Stimulated activated CD4-positive, alpha-beta T cell treated with anti-CD3 and anti-CD28 coated beads, Interleukin-1b, Interleukin-23, amount 100 ng/mL, for 48 hours (primary cell): ENCODE measurements around the gene COTL1.
"Not testable (repeated sequence)": the region's sequence is repeated elsewhere in the genome, so short reads cannot be mapped to it uniquely, and the experiment has no call there.

Experiments used
- DNase-seq: peaks from one replicate; pipeline ENCODE4 v3.0.0-alpha.2; 2020

Gene COTL1

GRCh38 chr16:84566545-84567257, 51.2 kb downstream of the COTL1 start:
- DNase-seq: no peak

GRCh38 chr16:84565669-84566495, 52.0 kb downstream of the COTL1 start:
- no peak for DNase-seq

- DNase-seq: no peak
Observed at GRCh38 chr16:84563786-84564420, 54.0 kb downstream of the COTL1 start.

DNA sequence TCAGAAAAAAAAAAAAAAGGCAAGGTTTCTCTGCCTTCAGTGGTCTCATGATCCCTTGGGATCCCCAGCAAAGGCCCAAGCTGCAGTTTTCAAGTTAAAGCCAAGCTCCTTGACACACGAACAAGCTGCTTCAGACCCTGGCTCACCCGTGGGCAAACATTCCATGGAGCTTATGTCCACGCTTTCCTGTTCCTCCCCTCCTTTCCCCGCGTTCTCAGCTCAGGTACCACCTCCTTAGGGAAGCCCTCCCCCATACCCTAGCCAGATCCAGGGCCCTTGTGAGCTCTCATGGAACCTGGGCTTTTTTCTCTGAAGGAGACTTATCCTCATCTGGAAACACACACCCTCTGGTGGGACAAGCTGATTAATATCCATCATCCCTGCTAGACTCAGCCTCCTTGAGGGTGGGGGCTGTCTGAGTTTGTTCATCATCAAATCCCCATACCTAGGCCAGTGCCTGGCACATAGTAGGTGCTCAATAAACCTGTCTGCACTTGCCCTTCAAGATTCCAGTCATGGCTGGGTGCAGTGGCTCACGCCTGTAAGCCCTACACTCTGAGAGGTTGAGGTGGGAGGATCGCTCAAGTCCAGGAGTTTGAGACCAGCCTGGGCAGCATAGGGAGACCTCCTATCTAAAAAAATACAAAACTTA, 54.7 kb downstream of the COTL1 start:
- DNase-seq: no peak

- no peak for DNase-seq
Observed at GRCh38 chr16:84562174-84562815, 55.6 kb downstream of the COTL1 start.

- DNase-seq: no peak
Observed at GRCh38 chr16:84561291-84561690, 56.6 kb downstream of the COTL1 start.

DNA sequence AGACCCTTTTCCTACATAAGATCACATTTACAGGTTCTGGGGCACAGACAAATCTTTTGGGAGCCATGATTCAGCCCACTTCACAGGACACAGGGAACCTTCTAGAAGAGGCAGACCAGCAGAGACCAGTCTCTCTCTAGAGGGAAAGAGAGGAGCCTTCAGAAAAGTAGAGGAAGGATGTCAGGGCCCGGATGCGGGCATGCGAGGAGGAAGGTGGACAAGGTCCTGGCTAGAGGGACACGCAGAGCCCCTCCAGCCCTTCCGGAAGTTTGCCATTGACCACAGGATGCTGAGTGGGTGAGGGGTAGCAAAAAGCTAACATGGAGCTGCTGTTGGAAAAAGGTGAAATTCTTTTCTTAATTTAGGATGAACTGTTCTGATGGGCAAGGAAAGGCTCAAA, 57.6 kb downstream of the COTL1 start:
- no peak for DNase-seq

DNA sequence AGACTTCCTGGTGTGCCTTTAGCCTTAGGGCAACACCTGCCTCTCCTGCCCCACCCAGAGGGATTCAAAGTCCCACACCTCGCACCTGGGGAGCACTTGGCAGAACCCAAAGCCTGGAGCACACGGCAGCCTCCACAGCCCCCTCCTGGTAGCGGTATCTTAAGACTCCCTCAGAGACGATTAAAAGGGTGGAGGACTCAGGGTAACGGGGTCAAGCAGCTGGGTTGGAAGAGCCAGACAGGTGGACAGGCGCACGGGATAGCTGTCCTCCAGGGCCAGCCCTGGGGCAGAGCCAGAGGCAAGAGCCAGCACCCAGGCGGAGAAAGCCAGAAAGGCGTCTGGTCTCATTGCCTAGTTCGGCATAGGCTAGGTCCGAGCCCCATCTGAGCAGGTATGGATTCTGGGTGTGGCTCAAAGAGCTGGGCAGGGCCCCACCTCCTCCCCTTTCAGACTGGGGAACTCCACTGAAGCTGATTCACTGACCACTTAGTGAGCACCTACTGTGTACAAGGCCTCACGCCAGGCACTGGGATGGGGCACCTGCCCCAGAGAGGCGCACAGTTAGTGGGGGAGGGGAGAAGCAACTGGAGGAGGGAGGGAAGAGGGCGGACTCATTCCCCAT, 58.5 kb downstream of the COTL1 start:
- DNase-seq: no peak

GRCh38 chr16:84558850-84559249, 59.0 kb downstream of the COTL1 start:
- not testable (repeated sequence) for DNase-seq

GRCh38 chr16:84557504-84557903, 60.4 kb downstream of the COTL1 start:
- DNase-seq: no peak

- no peak for DNase-seq
Observed at GRCh38 chr16:84557059-84557458, 60.8 kb downstream of the COTL1 start.

GRCh38 chr16:84555418-84556196, 62.3 kb downstream of the COTL1 start:
- DNase-seq: no peak

DNA sequence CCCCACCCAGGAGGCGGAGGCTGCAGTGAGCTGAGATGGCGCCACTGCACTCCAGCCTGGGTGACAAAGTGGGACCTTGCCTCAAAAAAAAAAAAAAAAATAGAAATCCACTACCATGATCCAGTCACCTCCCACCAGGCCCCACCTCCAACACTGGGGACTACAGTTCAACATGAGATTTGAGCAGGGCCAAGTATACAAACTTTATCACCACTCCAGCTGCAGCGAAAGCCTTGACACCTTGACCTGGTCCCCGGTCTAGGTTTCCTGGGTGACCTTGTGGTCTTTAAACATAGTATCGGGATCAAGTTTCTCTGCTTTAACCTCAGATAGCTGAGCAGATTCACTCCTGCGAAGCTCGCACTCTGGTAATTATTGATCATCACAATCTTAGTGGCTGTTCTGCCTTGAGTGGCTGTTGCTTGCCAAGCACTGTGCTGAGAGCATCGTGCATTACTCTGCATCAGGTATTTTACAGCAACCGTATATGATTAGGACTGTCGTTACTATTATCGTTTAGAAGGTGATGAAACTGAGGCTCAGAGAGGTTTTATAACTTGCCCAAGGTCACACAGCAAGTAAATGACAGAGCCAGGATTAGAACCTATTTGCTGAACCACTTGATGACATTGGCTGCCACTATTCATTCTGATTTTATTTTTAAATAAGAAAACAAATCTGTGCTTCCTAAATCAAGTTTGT, 63.1 kb downstream of the COTL1 start:
- DNase-seq: no peak

DNA sequence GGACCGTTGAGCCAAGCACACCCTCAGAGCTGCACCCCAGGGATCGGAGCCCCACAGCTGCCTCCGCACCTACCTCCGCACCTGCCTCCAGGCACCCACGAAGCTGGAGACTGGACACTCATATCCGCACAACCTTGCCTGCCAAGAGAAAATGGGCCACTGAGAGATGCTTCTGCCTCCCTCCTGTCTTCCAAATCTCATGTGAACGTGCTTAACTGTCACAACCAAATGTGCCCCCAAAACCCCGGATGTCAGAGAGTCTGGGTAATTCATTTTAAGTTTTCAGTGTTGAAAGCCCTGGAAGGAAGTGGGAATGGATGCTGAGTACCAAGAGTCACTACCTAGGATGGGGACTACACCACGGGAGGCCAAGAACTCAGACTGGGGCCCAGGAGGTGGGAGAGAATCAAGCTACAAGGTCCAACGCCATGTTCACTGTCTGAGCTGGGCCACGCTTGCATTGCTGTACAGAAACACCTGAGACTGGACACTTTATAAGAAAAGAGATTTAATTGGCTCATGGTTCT, 63.9 kb downstream of the COTL1 start:
- DNase-seq: peak; percentile 59

GRCh38 chr16:84552135-84552534, 65.7 kb downstream of the COTL1 start:
- no peak for DNase-seq

DNA sequence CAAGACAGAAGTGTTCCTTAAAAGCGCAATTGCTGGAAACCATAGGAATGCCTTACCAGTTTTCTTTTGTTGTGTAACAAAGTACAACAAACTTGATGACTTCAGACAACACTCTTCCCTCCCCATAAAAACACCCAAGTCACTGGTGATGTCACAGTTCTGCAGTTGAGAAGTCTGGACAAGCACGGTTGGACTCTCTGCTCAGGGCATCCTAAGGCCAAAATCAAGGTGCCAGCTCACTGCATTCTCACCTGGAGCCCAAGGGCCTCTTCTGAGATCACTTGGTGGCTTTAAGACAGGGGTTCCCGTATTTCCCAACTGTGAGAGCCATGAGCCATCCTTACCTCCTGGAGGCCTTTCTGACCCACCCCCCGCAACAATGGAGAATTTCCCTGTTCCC, 67.8 kb downstream of the COTL1 start:
- no peak for DNase-seq

DNA sequence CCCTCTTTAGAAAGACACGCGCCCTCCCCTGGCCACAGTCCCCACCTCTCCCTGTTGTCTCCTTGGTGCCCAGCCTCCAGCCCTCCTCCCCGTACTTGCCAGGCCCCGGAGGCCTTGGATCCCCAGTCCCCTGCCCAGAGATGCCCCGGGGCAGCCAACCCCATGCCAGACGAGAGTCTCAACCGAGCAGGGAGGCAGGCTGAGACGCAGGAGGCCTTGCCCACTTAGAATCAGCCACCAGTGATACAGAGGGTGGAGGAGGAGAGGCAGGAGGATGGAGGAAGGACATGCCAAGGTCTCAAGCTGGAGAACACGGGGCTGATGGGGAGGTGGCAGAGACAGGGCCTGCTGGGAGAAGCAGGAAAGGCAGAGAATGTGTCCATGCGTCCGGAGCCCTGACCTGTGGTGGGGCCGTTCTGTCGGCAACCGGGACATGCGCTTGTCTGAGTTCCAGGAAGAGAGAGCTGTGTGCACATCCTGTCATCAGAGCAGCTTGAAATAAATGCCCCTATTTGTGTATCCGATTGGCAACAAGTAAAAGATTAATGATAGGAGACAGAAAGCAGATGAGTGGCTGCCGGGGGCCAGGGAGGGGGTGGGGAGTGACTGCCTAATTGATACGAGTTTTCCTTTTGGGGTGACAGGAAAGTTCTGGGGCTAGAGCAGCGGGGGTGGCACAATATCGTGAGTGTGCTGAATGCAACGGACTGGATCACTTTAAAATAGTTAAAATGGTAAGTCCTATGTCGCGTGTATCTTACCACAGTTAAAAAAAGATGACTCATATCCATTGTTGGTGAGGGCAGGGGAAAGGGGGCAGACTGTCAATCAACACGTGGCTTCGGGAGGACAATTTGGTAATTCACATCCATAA, 68.7 kb downstream of the COTL1 start:
- DNase-seq: peak; percentile 43

- DNase-seq: peak; percentile 20
Observed at GRCh38 chr16:84548508-84548907, 69.4 kb downstream of the COTL1 start.

DNA sequence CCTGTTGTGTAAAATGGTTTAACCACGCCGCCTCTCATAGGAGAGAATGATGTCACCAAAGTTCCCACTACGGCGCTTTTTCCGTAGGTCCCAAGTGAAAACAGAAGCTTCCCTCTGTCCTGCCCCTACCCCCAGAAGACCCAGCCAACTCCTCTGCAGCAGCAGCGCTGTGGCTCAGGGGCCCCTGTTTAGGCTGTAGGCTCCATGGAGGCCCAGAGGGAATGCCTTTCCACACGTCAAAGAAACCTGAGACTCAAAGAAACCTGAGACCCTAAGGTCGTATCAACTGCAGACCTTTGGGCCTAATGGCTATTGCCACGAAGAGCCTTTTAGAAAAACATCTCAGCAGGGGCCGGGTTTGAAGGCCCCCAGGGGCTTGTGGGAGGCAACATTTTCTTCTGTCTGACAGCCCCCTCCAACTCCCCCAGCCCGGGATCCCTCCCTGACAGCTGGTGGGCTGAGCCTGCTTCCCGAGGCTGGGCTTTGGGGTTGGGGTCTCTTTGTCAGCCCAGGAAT, 70.3 kb downstream of the COTL1 start:
- peak; percentile 27 for DNase-seq
